CD4-positive, alpha-beta memory T cell (primary cell): ENCODE data around the gene KRTAP4-7. TPM values are rescaled to one million over a fixed set of nuclear protein-coding genes. Genes with fewer than 3 reads are reported as not detected.
"Not testable (repeated sequence)": the region's sequence is repeated elsewhere in the genome, so short reads cannot be mapped to it uniquely, and the experiment has no call there.

Experiments used
- CTCF ChIA-PET: fragments of 350-600 bp; sonication (Branson Sonifier 250); formaldehyde crosslinking; loops from one replicate; lab custom pipeline; 2021; ENCODE audit warnings: inconsistent platforms; ENCODE audit not compliant: partially characterized antibody; lab: Charles Lee
- POLR2A ChIA-PET: fragments of 350-600 bp; sonication (Branson Sonifier 250); formaldehyde crosslinking; loops from one replicate; lab custom pipeline; 2021; ENCODE audit not compliant: partially characterized antibody; lab: Charles Lee
- DNase-seq, 5 donors: peaks; one replicate each; pipeline versions ENCODE4 v3.0.0 to v3.0.0-alpha.2; 2020 to 2022; ENCODE audit warnings: mixed read lengths in 1 of 5
- H3K27ac ChIP-seq: one replicate; pipeline ENCODE4 v1.7.0; 2013; ENCODE audit warnings: low read depth, low read length
- H3K27me3 ChIP-seq: 2 replicates; pipeline ENCODE4 v1.7.0; 2013; ENCODE audit warnings: mild to moderate bottlenecking, low read length, moderate library complexity; ENCODE audit not compliant: insufficient read depth
- H3K36me3 ChIP-seq: 2 replicates; pipeline ENCODE4 v1.7.0; 2013; ENCODE audit warnings: mild to moderate bottlenecking, low read length, moderate library complexity; ENCODE audit not compliant: insufficient read depth
- H3K4me1 ChIP-seq: 2 replicates; pipeline ENCODE4 v1.7.0; 2013; ENCODE audit warnings: mild to moderate bottlenecking, low read length, moderate library complexity; ENCODE audit not compliant: insufficient read depth
- H3K4me3 ChIP-seq, 2 donors: one replicate each; pipeline ENCODE4 v1.7.0; 2013; ENCODE audit warnings: low read length in 2 of 2, mild to moderate bottlenecking in 1 of 2
- H3K9me3 ChIP-seq, 2 donors: one replicate each; pipeline ENCODE4 v1.7.0; 2013; ENCODE audit warnings: low read length in 2 of 2, control low read depth in 1 of 2; ENCODE audit not compliant: control insufficient read depth in 1 of 2
- H3K27ac Mint-ChIP-seq, 7 donors: one replicate each; pipeline ENCODE4 v1.8.0; 2020 to 2021; ENCODE audit warnings: mixed read lengths in 7 of 7, mild to moderate bottlenecking in 6 of 7, inconsistent platforms in 3 of 7, moderate library complexity in 3 of 7
- H3K27me3 Mint-ChIP-seq, 2 donors: one replicate each; pipeline ENCODE4 v1.8.0; 2020 to 2021; ENCODE audit warnings: mixed read lengths in 2 of 2
- H3K36me3 Mint-ChIP-seq, 2 donors: one replicate each; pipeline ENCODE4 v1.8.0; 2020 to 2021; ENCODE audit warnings: mixed read lengths in 2 of 2, inconsistent platforms in 1 of 2, mild to moderate bottlenecking in 1 of 2
- H3K4me1 Mint-ChIP-seq, 4 donors: one replicate each; pipeline ENCODE4 v1.8.0; 2020 to 2021; ENCODE audit warnings: mixed read lengths in 4 of 4, mild to moderate bottlenecking in 1 of 4
- H3K4me3 Mint-ChIP-seq, 8 donors: one replicate each; pipeline ENCODE4 v1.8.0; 2020 to 2021; ENCODE audit warnings: mixed read lengths in 8 of 8, mild to moderate bottlenecking in 7 of 8, moderate library complexity in 6 of 8, inconsistent platforms in 3 of 8
- H3K9me3 Mint-ChIP-seq, 8 donors: one replicate each; pipeline ENCODE4 v1.8.0; 2020 to 2021; ENCODE audit warnings: mixed read lengths in 8 of 8, mild to moderate bottlenecking in 5 of 8, inconsistent platforms in 3 of 8, moderate library complexity in 1 of 8
- intact Hi-C: fragments of 100-400 bp; cut with micrococcal nuclease; formaldehyde crosslinking; loops from one replicate; pipeline ENCODE4 v1.15.1; 2023
- polyA plus RNA-seq, 2 donors: library from polyadenylated mRNA; unstranded; fragments of 300-500 nt; fragmentation: Illumina TruSeq; gene quantifications; one replicate each; pipeline ENCODE4 v1.2.3, GENCODE V29; 2021
- total RNA-seq, 2 experiments: library from RNA; stranded (reverse); gene quantifications; one replicate each; pipeline ENCODE4 v1.2.3, GENCODE V29; 2021

The KRTAP4-7 gene
- total RNA-seq (not detected), polyA plus RNA-seq (not detected)

DNA sequence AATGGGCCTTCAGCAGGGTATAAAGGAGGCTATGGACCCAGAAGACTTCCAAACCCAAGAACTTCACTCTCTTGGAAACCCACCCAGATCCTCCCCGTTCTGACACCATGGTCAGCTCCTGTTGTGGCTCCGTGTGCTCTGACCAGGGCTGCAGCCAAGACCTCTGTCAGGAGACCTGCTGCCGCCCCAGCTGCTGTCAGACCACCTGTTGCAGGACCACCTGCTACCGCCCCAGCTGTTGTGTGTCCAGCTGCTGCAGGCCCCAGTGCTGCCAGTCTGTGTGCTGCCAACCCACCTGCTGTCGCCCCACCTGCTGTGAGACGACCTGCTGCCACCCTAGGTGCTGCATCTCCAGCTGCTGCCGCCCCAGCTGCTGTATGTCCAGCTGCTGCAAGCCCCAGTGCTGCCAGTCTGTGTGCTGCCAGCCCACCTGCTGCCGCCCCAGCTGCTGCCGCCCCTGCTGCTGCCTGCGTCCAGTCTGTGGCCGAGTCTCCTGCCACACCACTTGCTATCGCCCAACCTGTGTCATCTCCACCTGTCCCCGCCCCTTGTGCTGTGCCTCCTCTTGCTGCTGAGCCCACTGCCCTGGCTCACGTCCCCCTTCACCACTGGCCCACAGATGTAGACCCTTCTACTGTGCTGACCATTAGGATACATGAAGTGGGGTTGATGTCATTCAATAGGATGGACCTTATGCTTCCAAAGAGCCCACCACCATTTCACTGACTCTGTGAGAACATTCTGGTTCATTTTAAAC, at the start of gene KRTAP4-7:
Gene KRTAP4-7, plus strand, starts transcription at position 51 of the 757 bp plus-strand sequence. Its CDS starts 57 bp downstream, at position 108.
- H3K9me3 ChIP-seq, intact Hi-C loops, POLR2A ChIA-PET, H3K4me1 Mint-ChIP-seq, H3K36me3 Mint-ChIP-seq, H3K27me3 ChIP-seq, H3K9me3 Mint-ChIP-seq, H3K4me3 ChIP-seq, H3K27ac ChIP-seq, H3K4me1 ChIP-seq, DNase-seq, H3K36me3 ChIP-seq, H3K4me3 Mint-ChIP-seq: not testable (repeated sequence)
- CTCF ChIA-PET = interaction anchor here (1.0 kb wide), 1 partner anchor 564 kb away, joined by 4 read pairs; no protein-coding TSS in a partner anchor
- H3K27me3 Mint-ChIP-seq = peaks cover 7 to 12% of the 10 kb centered on the region in 2 donors
- peak within 1 kb of the TSS in 1 of 7 donors; percentile 65 for H3K27ac Mint-ChIP-seq

GRCh38 chr17:41034346-41034935, 49.5 kb upstream of the KRTAP4-7 start, which contains the start of gene KRTAP1-3:
Gene KRTAP1-3, minus strand, starts transcription at chr17:41034874. Its CDS starts 53 bp downstream, at chr17:41034821.
- CTCF ChIA-PET, H3K9me3 Mint-ChIP-seq, H3K4me3 ChIP-seq, H3K4me1 Mint-ChIP-seq, H3K9me3 ChIP-seq, H3K36me3 ChIP-seq, H3K27me3 ChIP-seq, H3K27ac ChIP-seq, POLR2A ChIA-PET, H3K4me1 ChIP-seq, H3K4me3 Mint-ChIP-seq, intact Hi-C loops, H3K36me3 Mint-ChIP-seq: not testable (repeated sequence)
- Mint-ChIP-seq H3K27ac (peak within 1 kb of the TSS in 1 of 7 donors; percentile 46), H3K27me3 (peaks cover 13 to 14% of the 10 kb centered on the region in 2 donors)
- DNase-seq = peak in 1 of 5 donors; percentile 29

DNA sequence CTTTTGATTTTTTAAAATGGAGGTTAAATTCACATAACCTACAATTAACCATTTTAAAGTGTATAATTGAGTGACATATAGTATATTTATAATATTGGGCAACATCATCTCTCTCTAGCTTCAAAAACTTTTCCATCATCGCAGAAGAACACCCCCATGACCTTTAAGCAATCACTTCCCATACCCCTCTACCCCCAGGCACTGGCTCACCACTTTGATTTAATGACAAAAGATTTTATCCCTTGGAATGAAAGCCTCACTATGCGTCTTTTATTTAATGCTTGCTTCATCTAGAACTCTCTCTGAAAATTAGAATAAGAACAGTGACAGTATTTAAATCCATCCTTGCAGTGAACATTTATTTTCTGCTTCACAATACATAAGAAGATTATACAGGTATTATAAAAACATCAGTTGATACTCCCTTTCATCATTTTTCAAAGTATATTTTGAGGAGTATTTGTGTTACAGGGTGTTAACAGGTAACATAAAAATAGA, 46.0 kb upstream of the KRTAP4-7 start:
- H3K36me3 ChIP-seq = no peaks in the 10 kb centered on the region
- Mint-ChIP-seq H3K4me1 (no peaks in the 10 kb centered on the region), H3K27ac (no peak overlapping the region), H3K27me3 (peaks cover 4 to 11% of the 10 kb centered on the region in 2 donors), H3K9me3 (peaks cover 0 to 9% (median 3%) of the 10 kb centered on the region in 8 donors), H3K4me3 (no peak overlapping the region), H3K36me3 (no peaks in the 10 kb centered on the region)
- DNase-seq = no peak
- no peak overlapping the region for H3K4me3 ChIP-seq
- POLR2A ChIA-PET = no interaction called here
- H3K27me3 ChIP-seq = no peaks in the 10 kb centered on the region
- no peaks in the 10 kb centered on the region for H3K9me3 ChIP-seq
- CTCF ChIA-PET = no interaction called here
- no peaks in the 10 kb centered on the region for H3K4me1 ChIP-seq
- H3K27ac ChIP-seq = no peak overlapping the region
- intact Hi-C loops = no loop called here

- H3K27ac ChIP-seq, POLR2A ChIA-PET, intact Hi-C loops, DNase-seq, H3K4me3 ChIP-seq, H3K36me3 ChIP-seq, CTCF ChIA-PET, H3K4me1 ChIP-seq, H3K4me1 Mint-ChIP-seq, H3K9me3 ChIP-seq, H3K36me3 Mint-ChIP-seq, H3K4me3 Mint-ChIP-seq, H3K27me3 ChIP-seq: not testable (repeated sequence)
- peak within 1 kb of the TSS in 1 of 7 donors; percentile 20 for H3K27ac Mint-ChIP-seq
- peaks cover 13 to 17% of the 10 kb centered on the region in 2 donors for H3K27me3 Mint-ChIP-seq
- peaks cover 0 to 21% (median 9%) of the 10 kb centered on the region in 8 donors for H3K9me3 Mint-ChIP-seq
These were observed 43.0 kb upstream of the KRTAP4-7 start, which contains the start of gene KRTAP1-1 for GRCh38 chr17:41040783-41041571. Gene KRTAP1-1, minus strand, starts transcription at chr17:41041450. Its CDS starts 53 bp downstream, at chr17:41041397.

DNA sequence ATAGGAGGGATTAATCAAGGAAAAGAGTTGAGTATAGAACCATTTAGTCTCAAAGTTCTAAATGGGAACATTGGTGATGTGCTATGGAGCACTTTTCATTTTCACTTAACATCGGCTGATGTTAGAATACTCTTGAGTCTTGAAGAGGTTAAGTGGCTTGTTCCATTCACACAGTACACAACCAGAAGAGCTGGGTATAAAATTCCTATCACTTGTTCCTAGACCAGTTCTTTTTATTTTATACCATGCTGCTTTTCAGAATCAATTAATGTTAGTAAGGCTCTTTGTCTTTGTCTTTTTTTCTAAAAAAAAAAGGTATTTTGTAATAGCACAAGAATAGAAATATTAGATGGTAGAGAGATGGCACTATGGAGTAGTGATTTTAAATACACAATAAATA, 41.0 kb upstream of the KRTAP4-7 start:
- Histone ChIP-seq H3K27ac (no peak overlapping the region), H3K9me3 (peaks cover 0 to 3% of the 10 kb centered on the region in 2 donors), H3K4me3 (no peak overlapping the region), H3K4me1 (no peaks in the 10 kb centered on the region), H3K36me3 (no peaks in the 10 kb centered on the region), H3K27me3 (peaks cover 5% of the 10 kb centered on the region)
- CTCF ChIA-PET = no interaction called here
- peaks cover 0 to 21% (median 9%) of the 10 kb centered on the region in 8 donors for H3K9me3 Mint-ChIP-seq
- H3K4me1 Mint-ChIP-seq = peaks cover 0 to 2% (median 0%) of the 10 kb centered on the region in 4 donors
- DNase-seq = no peak
- H3K36me3 Mint-ChIP-seq = no peaks in the 10 kb centered on the region
- H3K4me3 Mint-ChIP-seq = no peak overlapping the region
- no peak overlapping the region for H3K27ac Mint-ChIP-seq
- H3K27me3 Mint-ChIP-seq = peaks cover 18 to 23% of the 10 kb centered on the region in 2 donors
- intact Hi-C loops = no loop called here
- POLR2A ChIA-PET = interaction anchor here (0.5 kb wide), 1 partner anchor 274 kb away, joined by 3 read pairs; no protein-coding TSS in a partner anchor

- H3K27me3 ChIP-seq, DNase-seq, intact Hi-C loops, H3K9me3 ChIP-seq, H3K4me3 ChIP-seq, H3K27ac Mint-ChIP-seq, POLR2A ChIA-PET, H3K4me1 Mint-ChIP-seq, H3K4me3 Mint-ChIP-seq, H3K36me3 Mint-ChIP-seq, CTCF ChIA-PET, H3K36me3 ChIP-seq, H3K4me1 ChIP-seq, H3K27ac ChIP-seq: not testable (repeated sequence)
- H3K9me3 Mint-ChIP-seq = peaks cover 0 to 21% (median 9%) of the 10 kb centered on the region in 8 donors
- peaks cover 21 to 28% of the 10 kb centered on the region in 2 donors for H3K27me3 Mint-ChIP-seq
These were observed 37.0 kb upstream of the KRTAP4-7 start, which contains the start of gene KRTAP2-1 for GRCh38 chr17:41046735-41047465. Gene KRTAP2-1, minus strand, starts transcription at chr17:41047316. Its CDS starts 49 bp downstream, at chr17:41047267.
